GM19455 (cell line): Measurements from ENCODE around the gene CYP2S1.
"Not testable (repeated sequence)": the region's sequence is repeated elsewhere in the genome, so short reads cannot be mapped to it uniquely, and the experiment has no call there.

Source experiments
- ATAC-seq: cut with Tn5 transposase; IDR thresholded peaks from one replicate; pipeline ENCODE4 v1.9.1; 2021; ENCODE audit not compliant: unreplicated experiment

The CYP2S1 gene

GRCh38 chr19:41194157-41194552, 1.1 kb downstream of the CYP2S1 start:
- ATAC-seq, result no peak

GRCh38 chr19:41195675-41196497, 2.9 kb downstream of the CYP2S1 start:
- ATAC-seq, result no peak

- ATAC-seq, result no peak
Observed at GRCh38 chr19:41198559-41198958, 5.5 kb downstream of the CYP2S1 start.

- ATAC-seq, result no peak
Observed at GRCh38 chr19:41203371-41203770, 10.4 kb downstream of the CYP2S1 start.

- ATAC-seq, result not testable (repeated sequence)
Observed at GRCh38 chr19:41204338-41204737, 11.3 kb downstream of the CYP2S1 start.

GRCh38 chr19:41205995-41206394, 13.0 kb downstream of the CYP2S1 start:
- no peak for ATAC-seq

GRCh38 chr19:41206456-41206855, 13.4 kb downstream of the CYP2S1 start:
- ATAC-seq, result no peak

- no peak for ATAC-seq
Observed at GRCh38 chr19:41206926-41207750, 14.1 kb downstream of the CYP2S1 start.

- ATAC-seq, result no peak
Observed at GRCh38 chr19:41214161-41214560, 21.1 kb downstream of the CYP2S1 start.

- no peak for ATAC-seq
Observed at GRCh38 chr19:41217741-41218140, 24.7 kb downstream of the CYP2S1 start.

- no peak for ATAC-seq
Observed at GRCh38 chr19:41218249-41218614, 25.2 kb downstream of the CYP2S1 start.

- no peak for ATAC-seq
Observed at GRCh38 chr19:41218615-41219507, 25.8 kb downstream of the CYP2S1 start, which contains the start of gene AXL. Gene AXL, plus strand, starts transcription at chr19:41219223. Its CDS starts 170 bp downstream, at chr19:41219393.

GRCh38 chr19:41219924-41220567, 27.0 kb downstream of the CYP2S1 start:
- ATAC-seq, result no peak

GRCh38 chr19:41220811-41221210, 27.8 kb downstream of the CYP2S1 start:
- ATAC-seq, result no peak

- no peak for ATAC-seq
Observed at GRCh38 chr19:41221514-41222205, 28.6 kb downstream of the CYP2S1 start.

- ATAC-seq, result no peak
Observed at GRCh38 chr19:41222240-41222639, 29.2 kb downstream of the CYP2S1 start.

GRCh38 chr19:41223431-41224234, 30.6 kb downstream of the CYP2S1 start:
- ATAC-seq, result no peak

GRCh38 chr19:41224632-41225031, 31.6 kb downstream of the CYP2S1 start:
- no peak for ATAC-seq
